ENCODE measurements around the gene PRODH2.

- TF ChIP-seq MAX (IDR thresholded peaks at IDR 0.05) (no peak), CTCF (IDR thresholded peaks at IDR 0.05 in 2 of 3, conservative IDR thresholded peaks at IDR 0.05 in 1 of 3; ENCODE audit: borderline replicate concordance in 1 of 3, insufficient read depth in 1 of 3, low read depth in 2 of 3, low read length in 2 of 3) (no peak), POLR2AphosphoS5 (IDR thresholded peaks at IDR 0.05; ENCODE audit: low read depth, low read length) (no peak), YY1 (IDR thresholded peaks at IDR 0.05; ENCODE audit: extremely low read depth, insufficient replicate concordance, low read depth, low read length) (no peak), REST (IDR thresholded peaks at IDR 0.05; ENCODE audit: low read depth) (no peak), EZH2phosphoT487 (IDR thresholded peaks at IDR 0.05; ENCODE audit: borderline replicate concordance) (no peak), POLR2A (IDR thresholded peaks at IDR 0.05; ENCODE audit: borderline replicate concordance, extremely low read depth, insufficient read depth, insufficient read length) (no peak), SIN3A (IDR thresholded peaks at IDR 0.05; ENCODE audit: low read depth) (no peak)
Observed at GRCh38 chr19:35833972-35834371, 21.3 kb upstream of the PRODH2 start.
